B cell (primary cell): ENCODE measurements around the gene CEP250. TPM values are rescaled to one million over a fixed set of nuclear protein-coding genes. Genes with fewer than 3 reads are reported as not detected.

Experiments
- ATAC-seq: fragments of 200-7000 bp; cut with Tn5 transposase; one replicate; pipeline ENCODE4 v1.10.0; 2021; ENCODE audit warnings: low read depth, mild to moderate bottlenecking, moderate number of reproducible peaks, moderate library complexity
- CTCF ChIA-PET: fragments of 350-600 bp; sonication (Branson Sonifier 250); formaldehyde crosslinking; loops from one replicate; lab custom pipeline; 2021; ENCODE audit warnings: antibody characterized with exemption, inconsistent platforms; lab: Charles Lee
- POLR2A ChIA-PET: fragments of 350-600 bp; sonication (Branson Sonifier 250); formaldehyde crosslinking; loops from one replicate; lab custom pipeline; 2021; ENCODE audit warnings: antibody characterized with exemption; lab: Charles Lee
- DNase-seq: peaks from one replicate; pipeline ENCODE4 v3.0.0; 2013
- H2AFZ ChIP-seq: 2 replicates; pipeline ENCODE4 v1.6.1; 2012; ENCODE audit warnings: mild to moderate bottlenecking, low read depth, low read length; ENCODE audit not compliant: insufficient read depth, poor library complexity, severe bottlenecking
- H3K27ac ChIP-seq, 2 donors: 1 replicate in 1 of 2; 2 replicates in 1 of 2; pipeline ENCODE4 v1.5.1; 2012 to 2013; ENCODE audit warnings: low read length in 2 of 2, mild to moderate bottlenecking in 2 of 2, moderate library complexity in 1 of 2
- H3K27me3 ChIP-seq, 4 experiments: fragments of 200-600 bp in 1 of 4; sonication (generic) in 1 of 4; replicated peaks in 1 of 4; 1 replicate in 2 of 4; 2 replicates in 2 of 4; pipeline versions ENCODE4 v1.6.1 to v1.7.0; 2013 to 2016; ENCODE audit warnings: low read length in 3 of 4, mild to moderate bottlenecking in 2 of 4, mixed read lengths in 1 of 4, moderate library complexity in 1 of 4; ENCODE audit not compliant: insufficient read depth in 4 of 4, control insufficient read depth in 3 of 4; ENCODE audit errors: control extremely low read depth in 1 of 4
- H3K36me3 ChIP-seq, 2 experiments: replicated peaks in 1 of 2; 1 replicate in 1 of 2; 2 replicates in 1 of 2; pipeline versions ENCODE4 v1.6.1 to v1.7.1; 2013; ENCODE audit warnings: low read length in 1 of 2; ENCODE audit not compliant: insufficient read depth in 2 of 2, control insufficient read depth in 1 of 2; ENCODE audit errors: control extremely low read depth in 1 of 2, extremely low read depth in 1 of 2
- H3K4me1 ChIP-seq, 2 donors: fragments of 200-600 bp in 1 of 2; sonication (generic) in 1 of 2; 1 replicate in 1 of 2; 2 replicates in 1 of 2; pipeline versions ENCODE4 v1.5.1 to v1.6.1; 2013 to 2017; ENCODE audit warnings: low read length in 2 of 2; ENCODE audit not compliant: control insufficient read depth in 2 of 2, insufficient read depth in 2 of 2
- H3K4me2 ChIP-seq: replicated peaks from 2 replicates; pipeline ENCODE3; 2012; ENCODE audit warnings: mild to moderate bottlenecking, low read depth, low read length; ENCODE audit not compliant: poor library complexity, severe bottlenecking
- H3K4me3 ChIP-seq, 5 experiments: fragments of 200-600 bp in 1 of 5; sonication (generic) in 1 of 5; 1 replicate in 3 of 5; 2 replicates in 2 of 5; pipeline versions ENCODE4 v1.5.1 to v1.7.0; 2011 to 2016; ENCODE audit warnings: low read length in 4 of 5, mild to moderate bottlenecking in 4 of 5, low read depth in 2 of 5, control low read depth in 1 of 5, moderate library complexity in 1 of 5; ENCODE audit not compliant: insufficient read depth in 1 of 5; ENCODE audit errors: control extremely low read depth in 1 of 5, extremely low read depth in 1 of 5
- H3K79me2 ChIP-seq: fragments of 200-600 bp; sonication (generic); one replicate; pipeline ENCODE4 v1.6.0; 2016; ENCODE audit warnings: low read length; ENCODE audit not compliant: control insufficient read depth, insufficient read depth
- H3K9ac ChIP-seq: fragments of 200-600 bp; sonication (generic); 2 replicates; pipeline ENCODE4 v1.6.1; 2017; ENCODE audit warnings: mild to moderate bottlenecking, low read length, moderate library complexity
- H3K9me3 ChIP-seq, 3 donors: one replicate each; pipeline versions ENCODE4 v1.6.1 to v1.7.1; 2013; ENCODE audit warnings: low read length in 2 of 3; ENCODE audit not compliant: control insufficient read depth in 2 of 3, insufficient read depth in 1 of 3; ENCODE audit errors: control extremely low read depth in 1 of 3
- H4K20me1 ChIP-seq: 2 replicates; pipeline ENCODE4 v1.6.0; 2012; ENCODE audit warnings: mild to moderate bottlenecking, low read length; ENCODE audit not compliant: insufficient read depth, control insufficient read depth, poor library complexity, severe bottlenecking
- H3K27ac Mint-ChIP-seq: one replicate; pipeline ENCODE4 v1.8.0; 2021; ENCODE audit warnings: mixed read lengths
- H3K27me3 Mint-ChIP-seq: one replicate; pipeline ENCODE4 v1.8.0; 2021; ENCODE audit warnings: mixed read lengths
- H3K4me1 Mint-ChIP-seq: one replicate; pipeline ENCODE4 v1.8.0; 2021; ENCODE audit warnings: mixed read lengths
- H3K4me3 Mint-ChIP-seq: one replicate; pipeline ENCODE4 v1.8.0; 2021; ENCODE audit warnings: mixed read lengths
- H3K9me3 Mint-ChIP-seq: one replicate; pipeline ENCODE4 v1.8.0; 2022; ENCODE audit warnings: mixed read lengths; ENCODE audit not compliant: insufficient read depth
- CTCF ChIP-seq: fragments of 200-600 bp; IDR thresholded peaks from one replicate; pipeline ENCODE4 v1.8.0; 2022; ENCODE audit warnings: antibody characterized with exemption, mild to moderate bottlenecking
- EZH2 ChIP-seq: IDR thresholded peaks from 2 replicates; pipeline ENCODE4 v1.6.1; 2012; ENCODE audit warnings: borderline replicate concordance, low read depth, mild to moderate bottlenecking, moderate library complexity, low read length; ENCODE audit not compliant: insufficient read depth, poor library complexity, severe bottlenecking
- WGBS: methylation state at CpG from one replicate; pipeline ENCODE4 v1.1.5; 2013; ENCODE audit warnings: missing lambda C conversion rate; ENCODE audit not compliant: insufficient coverage; 5-methylcytosine and 5-hydroxymethylcytosine counted together
- intact Hi-C: fragments of 100-400 bp; cut with micrococcal nuclease; formaldehyde crosslinking; loops from one replicate; pipeline ENCODE4 v1.10.0; 2022
- polyA plus RNA-seq: library from polyadenylated mRNA; depleted of rRNA; stranded (reverse); fragments of >200 nt; gene quantifications from 2 replicates; pipeline ENCODE4 v1.2.3, GENCODE V29; 2012
- total RNA-seq, 2 donors: library from RNA; stranded (reverse); fragments of 120-200 nt in 1 of 2; gene quantifications; 1 replicate in 1 of 2; 2 replicates in 1 of 2; pipeline versions ENCODE4 v1.2.3 to v1.2.4, GENCODE V29; 2013 to 2022

CEP250 gene
- total and polyA plus RNA-seq, 2 donors (not counting 1 experiment from before 2014, with no cell fraction given), result 14.6 to 78.5 TPM

GRCh38 chr20:35525639-35526038 is 70.2 kb downstream of the CEP250 start:
- ATAC-seq, result no peak
- H4K20me1 ChIP-seq, result no peaks in the 10 kb centered on the region
- Mint-ChIP-seq H3K27me3 (no peaks in the 10 kb centered on the region), H3K4me1 (no peaks in the 10 kb centered on the region), H3K27ac (no peak overlapping the region), H3K9me3 (no peaks in the 10 kb centered on the region), H3K4me3 (no peak overlapping the region)
- H3K36me3 ChIP-seq, result no peaks in the 10 kb centered on the region
- 88% methylated on average over 1 of the region's 1 CpG for WGBS
- H3K4me3 ChIP-seq, result no peak overlapping the region
- no peak for TF ChIP-seq CTCF
- TF ChIP-seq EZH2, result no peak
- intact Hi-C loops, result no loop called here
- no peaks in the 10 kb centered on the region for H3K27me3 ChIP-seq
- H3K9ac ChIP-seq, result no peak overlapping the region
- H2AFZ ChIP-seq, result no peak overlapping the region
- no peaks in the 10 kb centered on the region for H3K9me3 ChIP-seq
- H3K4me1 ChIP-seq, result no peaks in the 10 kb centered on the region
- CTCF ChIA-PET, result no interaction called here
- POLR2A ChIA-PET, result no interaction called here
- no peak for DNase-seq
- no peak overlapping the region for H3K27ac ChIP-seq
- H3K4me2 ChIP-seq, result no peak overlapping the region
- H3K79me2 ChIP-seq, result no peaks in the 10 kb centered on the region

- H3K4me3 Mint-ChIP-seq, result no peak overlapping the region
Measured at GRCh38 chr20:35527122-35527769, 71.8 kb downstream of the CEP250 start.

More at GRCh38 chr20:35527122-35527769, 71.8 kb downstream of the CEP250 start:
- ChIA-PET POLR2A (interaction anchor here (0.6 kb wide), 1 partner anchor 8 kb away, joined by 4 read pairs; no protein-coding TSS in a partner anchor), CTCF (no interaction called here)
- Histone ChIP-seq H3K9ac (no peak overlapping the region), H3K27me3 (no peaks in the 10 kb centered on the region), H3K9me3 (no peaks in the 10 kb centered on the region), H4K20me1 (no peaks in the 10 kb centered on the region), H3K4me2 (no peak overlapping the region), H3K4me3 (no peak overlapping the region), H2AFZ (no peak overlapping the region), H3K4me1 (no peaks in the 10 kb centered on the region), H3K36me3 (no peaks in the 10 kb centered on the region), H3K79me2 (no peaks in the 10 kb centered on the region), H3K27ac (no peak overlapping the region)
- DNase-seq, result no peak
- intact Hi-C loops, result no loop called here
- Mint-ChIP-seq H3K27me3 (no peaks in the 10 kb centered on the region), H3K27ac (no peak overlapping the region), H3K4me1 (no peaks in the 10 kb centered on the region), H3K9me3 (no peaks in the 10 kb centered on the region)
- ATAC-seq, result no peak
- TF ChIP-seq EZH2 (no peak), CTCF (no peak)
- 97% methylated on average over 9 of the region's 12 CpGs for WGBS
